Stimulated activated CD8-positive, alpha-beta memory T cell treated with anti-CD3 and anti-CD28 coated beads, Interleukin-7, amount 100 ng/mL, for 48 hours (primary cell): Measurements from ENCODE around the gene MXD3.
"Not testable (repeated sequence)": the region's sequence is repeated elsewhere in the genome, so short reads cannot be mapped to it uniquely, and the experiment has no call there.

ENCODE experiments used
- DNase-seq, 2 donors: peaks; one replicate each; pipeline ENCODE4 v3.0.0-alpha.2; 2020; ENCODE audit warnings: low read depth in 1 of 2; ENCODE audit errors: extremely low read depth in 1 of 2

MXD3 gene

GRCh38 chr5:177275883-177276282 lies 35.8 kb downstream of the MXD3 start:
- DNase-seq, result no peak

GRCh38 chr5:177271113-177271512 lies 40.6 kb downstream of the MXD3 start:
- no peak for DNase-seq

GRCh38 chr5:177270653-177271052 lies 41.0 kb downstream of the MXD3 start:
- DNase-seq, result no peak

DNA sequence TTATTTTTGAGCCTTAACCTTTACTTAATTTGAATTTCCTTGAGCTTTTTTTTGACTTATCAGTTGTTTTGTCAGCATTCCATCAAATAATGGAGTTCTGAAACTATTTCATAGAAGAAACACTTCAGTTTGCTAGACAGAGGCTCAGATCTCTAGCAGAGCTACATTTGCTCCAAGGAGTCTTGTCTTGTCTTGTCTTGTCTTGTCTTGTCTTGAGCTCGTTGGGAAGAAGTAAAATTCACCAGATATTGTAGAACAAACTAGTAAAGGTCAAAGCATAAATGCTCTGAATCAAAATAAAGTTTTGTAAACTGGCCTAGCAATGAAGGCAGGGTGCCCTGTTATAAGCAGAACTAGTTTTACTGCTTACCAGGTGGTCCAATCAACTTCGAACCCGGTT lies 41.7 kb downstream of the MXD3 start:
- no peak for DNase-seq

DNA sequence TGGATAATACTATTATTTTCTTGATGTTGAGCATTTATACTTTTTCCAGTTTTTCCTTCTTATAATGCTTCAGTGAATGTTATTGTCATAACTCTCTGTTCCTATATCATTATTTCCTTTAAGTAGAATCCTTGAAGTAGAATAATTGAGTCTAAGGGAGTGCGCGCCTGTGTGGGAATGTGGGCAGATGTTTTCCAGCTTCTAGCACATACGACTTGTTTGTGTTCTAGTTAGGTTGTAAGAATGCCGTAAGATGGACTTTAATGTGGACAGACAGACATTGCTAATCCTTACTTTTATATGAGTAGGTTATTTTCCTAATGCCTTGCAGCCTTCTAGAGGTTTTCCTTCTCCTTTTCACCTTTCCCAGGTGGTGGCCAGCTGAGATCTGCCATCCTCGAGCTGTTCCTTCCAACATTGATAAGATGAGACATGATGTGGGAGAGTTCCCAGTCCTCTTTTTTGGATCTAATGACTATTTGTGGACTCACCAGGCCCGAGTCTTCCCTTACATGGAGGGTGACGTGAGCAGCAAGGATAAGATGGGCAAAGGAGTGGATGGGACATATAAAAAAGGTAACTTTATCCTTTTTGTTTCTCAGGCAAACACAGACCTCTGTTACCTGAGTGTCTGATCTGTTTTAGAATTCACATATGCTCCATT lies 42.3 kb downstream of the MXD3 start:
- no peak for DNase-seq

- DNase-seq, result no peak
Observed at GRCh38 chr5:177265395-177265794, 46.3 kb downstream of the MXD3 start.

DNA sequence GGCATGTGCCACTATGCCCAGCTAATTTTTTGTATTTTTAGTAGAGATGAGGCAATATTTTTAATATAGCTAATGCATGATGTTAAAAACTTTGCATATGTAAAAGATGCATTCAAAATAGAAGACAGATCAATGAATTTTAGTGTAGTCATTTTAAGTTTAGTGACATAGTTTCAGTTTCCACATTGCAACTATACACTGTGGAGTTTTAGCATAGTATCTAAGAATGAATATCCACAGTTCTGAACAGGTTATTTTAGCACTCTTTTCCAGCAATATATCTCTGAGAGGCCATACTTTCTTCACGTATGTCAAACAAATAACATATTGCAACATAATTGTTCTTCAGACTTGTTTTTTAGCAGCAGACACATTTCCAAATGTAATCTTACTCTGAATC lies 47.5 kb downstream of the MXD3 start:
- DNase-seq, result no peak

- DNase-seq, result no peak
Observed at GRCh38 chr5:177261510-177261909, 50.2 kb downstream of the MXD3 start.

DNA sequence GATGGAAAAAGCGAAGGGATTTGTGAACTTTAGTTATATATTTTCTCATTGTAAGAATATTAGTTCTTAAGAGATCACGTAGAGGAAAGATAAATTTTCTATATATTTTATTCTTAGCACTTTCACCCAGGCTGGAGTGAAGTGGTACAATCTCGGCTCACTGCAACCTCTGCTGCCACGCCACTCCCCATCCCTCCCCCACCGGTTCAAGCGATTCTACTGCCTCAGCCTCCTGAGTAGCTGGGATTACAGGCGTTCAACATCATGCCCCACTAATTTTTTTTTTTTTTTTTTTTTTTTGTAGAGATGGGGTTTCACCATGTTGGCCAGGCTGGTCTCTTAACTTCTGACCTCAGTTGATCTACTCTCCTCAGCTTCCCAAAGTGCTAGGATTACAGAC lies 50.7 kb downstream of the MXD3 start:
- DNase-seq, result no peak

DNA sequence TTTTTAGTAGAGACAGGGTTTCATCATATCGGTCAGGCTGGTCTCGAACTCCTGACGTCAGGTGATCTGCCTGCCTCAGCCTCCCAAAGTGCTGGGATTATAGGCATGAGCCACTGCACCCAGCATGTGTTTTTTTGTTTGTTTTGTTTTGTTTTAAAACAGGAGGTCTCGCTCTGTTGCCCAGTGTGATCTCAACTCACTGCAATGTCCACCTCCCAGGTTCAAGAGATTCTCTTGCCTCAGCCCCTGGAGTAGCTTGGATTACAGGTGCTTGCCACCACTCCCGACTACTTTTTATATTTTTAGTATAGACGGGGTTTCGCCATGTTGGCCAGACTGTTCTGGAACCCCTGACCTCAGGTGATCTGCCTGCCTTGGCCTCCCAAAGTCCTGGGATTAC lies 53.0 kb downstream of the MXD3 start:
- DNase-seq, result not testable (repeated sequence)
